GM23248 (cell line): ENCODE data around the gene EXOSC6. TPM values are rescaled to one million over a fixed set of nuclear protein-coding genes. Genes with fewer than 3 reads are reported as not detected.
A peak's percentile ranks its signal among the peaks of the same experiment; 100 is the strongest.
"Not testable (repeated sequence)": the region's sequence is repeated elsewhere in the genome, so short reads cannot be mapped to it uniquely, and the experiment has no call there.

ENCODE experiments used
- DNase-seq: peaks from one replicate; pipeline ENCODE4 v3.0.0-alpha.2; 2015
- H2AFZ ChIP-seq: fragments of 200-600 bp; sonication (generic); 2 replicates; pipeline ENCODE4 v1.6.1; 2016; ENCODE audit warnings: antibody characterized with exemption
- H3F3A ChIP-seq: fragments of 200-600 bp; sonication (generic); 2 replicates; pipeline ENCODE4 v1.6.1; 2016; ENCODE audit warnings: mild to moderate bottlenecking, antibody characterized with exemption, mixed run types; ENCODE audit not compliant: insufficient read depth
- H3K27ac ChIP-seq: fragments of 200-600 bp; sonication (generic); 2 replicates; pipeline ENCODE4 v1.5.1; 2016; ENCODE audit warnings: mild to moderate bottlenecking
- H3K27me3 ChIP-seq: fragments of 200-600 bp; sonication (generic); replicated peaks from 2 replicates; pipeline ENCODE4 v1.6.1; 2016; ENCODE audit warnings: mild to moderate bottlenecking; ENCODE audit not compliant: insufficient read depth
- H3K36me3 ChIP-seq: fragments of 200-600 bp; sonication (generic); 2 replicates; pipeline ENCODE4 v1.6.1; 2016; ENCODE audit warnings: low read depth, mild to moderate bottlenecking
- H3K4me1 ChIP-seq: fragments of 200-600 bp; sonication (generic); 2 replicates; pipeline ENCODE4 v1.6.1; 2016; ENCODE audit warnings: mild to moderate bottlenecking; ENCODE audit not compliant: insufficient read depth
- H3K4me2 ChIP-seq: fragments of 200-600 bp; sonication (generic); one replicate; pipeline ENCODE4 v1.6.1; 2016; ENCODE audit warnings: mild to moderate bottlenecking; ENCODE audit not compliant: unreplicated experiment
- H3K4me3 ChIP-seq: fragments of 200-600 bp; sonication (generic); 2 replicates; pipeline ENCODE4 v1.5.1; 2016; ENCODE audit warnings: mild to moderate bottlenecking
- H3K79me2 ChIP-seq: fragments of 200-600 bp; sonication (generic); 2 replicates; pipeline ENCODE4 v1.6.1; 2016; ENCODE audit warnings: mild to moderate bottlenecking; ENCODE audit not compliant: insufficient read depth
- H3K9ac ChIP-seq: fragments of 200-600 bp; sonication (generic); 2 replicates; pipeline ENCODE4 v1.6.1; 2016; ENCODE audit warnings: mild to moderate bottlenecking
- H3K9me2 ChIP-seq: fragments of 200-600 bp; sonication (generic); 2 replicates; pipeline ENCODE4 v1.6.1; 2016; ENCODE audit warnings: mixed run types, mild to moderate bottlenecking, moderate library complexity; ENCODE audit not compliant: insufficient read depth
- H3K9me3 ChIP-seq: fragments of 200-600 bp; sonication (generic); one replicate; pipeline ENCODE4 v1.6.1; 2017; ENCODE audit warnings: low read depth
- H4K20me1 ChIP-seq: fragments of 200-600 bp; sonication (generic); 2 replicates; pipeline ENCODE4 v1.6.0; 2016; ENCODE audit not compliant: insufficient read depth
- WGBS, 2 experiments: methylation state at CpG; one replicate each; pipeline ENCODE4 v1.1.6; 2015 to 2017; ENCODE audit warnings: low lambda C conversion rate in 2 of 2, low coverage in 1 of 2; ENCODE audit errors: missing lambda C conversion rate in 2 of 2; 5-methylcytosine and 5-hydroxymethylcytosine counted together
- in situ Hi-C: fragments of 300-500 bp; cut with MboI; formaldehyde crosslinking; loops from 2 replicates; pipeline ENCODE4 v1.15.0; 2020
- polyA plus RNA-seq: library from polyadenylated mRNA; unstranded; fragments of >200 nt; fragmentation: Nextera tagmentation; extraction: Ambion mirVana; gene quantifications from 2 replicates; pipeline ENCODE4 v1.2.1, GENCODE V29; 2016
- total RNA-seq: library from RNA; depleted of rRNA; stranded (reverse); fragments of >200 nt; shearing (Covaris generic); gene quantifications from 2 replicates; pipeline ENCODE4 v1.2.3, GENCODE V29; 2014

Gene EXOSC6
- total and polyA plus RNA-seq, 2 experiments from 2014 or later, result 25.3 to 33.6 TPM

DNA sequence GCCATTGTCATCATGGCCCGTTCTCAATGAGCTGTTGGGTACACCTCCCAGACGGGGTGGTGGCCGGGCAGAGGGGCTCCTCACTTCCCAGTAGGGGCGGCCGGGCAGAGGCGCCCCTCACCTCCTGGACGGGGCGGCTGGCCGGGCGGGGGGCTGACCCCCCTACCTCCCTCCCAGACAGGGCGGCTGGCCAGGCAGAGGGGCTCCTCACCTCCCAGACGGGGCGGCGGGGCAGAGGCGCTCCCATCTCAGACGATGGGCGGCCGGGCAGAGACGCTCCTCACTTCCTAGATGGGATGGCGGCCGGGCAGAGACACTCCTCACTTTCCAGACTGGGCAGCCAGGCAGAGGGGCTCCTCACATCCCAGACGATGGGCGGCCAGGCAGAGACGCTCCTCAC is 27.1 kb downstream of the EXOSC6 start:
- H3K27me3 ChIP-seq, H2AFZ ChIP-seq, H3K4me3 ChIP-seq, in situ Hi-C loops, H3K9me3 ChIP-seq, H3K27ac ChIP-seq, DNase-seq, H3K9ac ChIP-seq, H3K4me1 ChIP-seq, H3K9me2 ChIP-seq, H3K4me2 ChIP-seq, H3K79me2 ChIP-seq, H4K20me1 ChIP-seq, H3F3A ChIP-seq: not testable (repeated sequence)
- H3K36me3 ChIP-seq, result peaks cover 36% of the 10 kb centered on the region
- 97% methylated on average over 20 of the region's 24 CpGs; no CpG with 5 or more reads in 1 of the 2 experiments for WGBS, 2 experiments

- H3K9me2 ChIP-seq, H4K20me1 ChIP-seq, H3K79me2 ChIP-seq, H3K27ac ChIP-seq, H2AFZ ChIP-seq, in situ Hi-C loops, H3K9ac ChIP-seq, H3K4me3 ChIP-seq, H3K9me3 ChIP-seq, H3K4me2 ChIP-seq, H3K27me3 ChIP-seq, DNase-seq, H3K4me1 ChIP-seq, H3F3A ChIP-seq: not testable (repeated sequence)
- H3K36me3 ChIP-seq, result peaks cover 36% of the 10 kb centered on the region
- WGBS, 2 experiments, result 75 to 100% methylated on average over 1 of the region's 3 CpGs
Measured at GRCh38 chr16:70223971-70224513, 27.7 kb downstream of the EXOSC6 start.

GRCh38 chr16:70223216-70223615 is 28.5 kb downstream of the EXOSC6 start:
- H3K4me1 ChIP-seq, H3K9me2 ChIP-seq, DNase-seq, H2AFZ ChIP-seq, H3K4me2 ChIP-seq, H3K9me3 ChIP-seq, H3F3A ChIP-seq, H4K20me1 ChIP-seq, H3K79me2 ChIP-seq, in situ Hi-C loops, H3K27ac ChIP-seq, H3K4me3 ChIP-seq, H3K27me3 ChIP-seq, H3K9ac ChIP-seq: not testable (repeated sequence)
- peaks cover 32% of the 10 kb centered on the region for H3K36me3 ChIP-seq
- 86% methylated on average over 1 of the region's 2 CpGs; no CpG with 5 or more reads in 1 of the 2 experiments for WGBS, 2 experiments

DNA sequence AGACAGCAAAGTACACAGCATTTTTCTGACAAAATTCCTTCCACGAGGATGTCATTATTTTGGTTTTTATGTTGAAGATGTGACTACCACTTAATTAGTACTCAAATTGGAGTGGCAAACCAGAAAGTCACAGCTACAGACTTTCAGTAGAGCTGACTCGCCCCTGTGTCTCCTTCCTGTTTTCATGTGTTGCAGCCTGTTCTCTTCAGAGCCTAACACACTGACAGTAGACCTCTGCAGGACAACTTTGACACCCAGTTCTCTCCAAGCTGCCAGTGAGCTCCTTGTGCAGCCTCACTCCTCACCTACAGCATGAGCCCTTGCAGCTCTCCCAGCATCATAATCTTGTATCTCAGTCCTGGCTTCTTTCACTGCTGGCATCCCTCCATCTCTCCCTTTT is 29.2 kb downstream of the EXOSC6 start:
- H2AFZ ChIP-seq, H3K27ac ChIP-seq, H3K4me1 ChIP-seq, H3K27me3 ChIP-seq, H3K9me3 ChIP-seq, H4K20me1 ChIP-seq, in situ Hi-C loops, H3K4me3 ChIP-seq, H3K9me2 ChIP-seq, H3F3A ChIP-seq, H3K9ac ChIP-seq, H3K79me2 ChIP-seq, H3K4me2 ChIP-seq: not testable (repeated sequence)
- 44 to 53% methylated on average over 2 of the region's 2 CpGs for WGBS, 2 experiments
- DNase-seq, result peak; percentile 24
- H3K36me3 ChIP-seq, result peaks cover 25% of the 10 kb centered on the region

GRCh38 chr16:70218586-70218985 is 33.2 kb downstream of the EXOSC6 start:
- H3K4me1 ChIP-seq, H3K27ac ChIP-seq, H3K9me3 ChIP-seq, in situ Hi-C loops, H3K9me2 ChIP-seq, H3K79me2 ChIP-seq, H3K27me3 ChIP-seq, DNase-seq, H3K4me3 ChIP-seq, H3K9ac ChIP-seq, H3K4me2 ChIP-seq, H3F3A ChIP-seq, H2AFZ ChIP-seq, H4K20me1 ChIP-seq: not testable (repeated sequence)
- 78 to 82% methylated on average over 2 of the region's 2 CpGs for WGBS, 2 experiments
- H3K36me3 ChIP-seq, result peaks cover 18% of the 10 kb centered on the region; the same call in 1 of the 2 replicates

DNA sequence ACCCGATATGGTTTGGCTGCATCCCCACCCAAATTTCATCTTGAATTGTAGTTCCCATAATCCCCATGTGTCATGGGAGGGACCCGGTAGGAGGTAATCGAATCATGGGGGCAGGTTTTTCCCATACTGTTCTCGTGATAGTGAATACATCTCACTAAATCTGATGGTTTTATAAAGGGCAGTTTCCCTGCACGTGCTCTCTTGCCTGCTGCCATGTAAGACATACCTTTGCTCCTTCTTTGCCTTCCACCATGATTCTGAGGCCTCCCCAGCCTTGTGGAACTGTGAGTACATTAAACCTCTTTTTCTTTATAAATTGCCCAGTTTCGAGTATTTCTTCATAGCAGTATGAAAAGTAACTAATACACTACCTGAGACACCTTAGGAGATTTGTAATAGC is 45.4 kb downstream of the EXOSC6 start:
- H3K4me3 ChIP-seq, H3K9me3 ChIP-seq, H3F3A ChIP-seq, H3K4me1 ChIP-seq, H3K27me3 ChIP-seq, in situ Hi-C loops, H3K9me2 ChIP-seq, H3K79me2 ChIP-seq, H3K27ac ChIP-seq, H3K36me3 ChIP-seq, H4K20me1 ChIP-seq, H3K4me2 ChIP-seq, H3K9ac ChIP-seq, H2AFZ ChIP-seq, DNase-seq: not testable (repeated sequence)
- 90 to 93% methylated on average over 4 to 6 of the region's 6 CpGs for WGBS, 2 experiments

DNA sequence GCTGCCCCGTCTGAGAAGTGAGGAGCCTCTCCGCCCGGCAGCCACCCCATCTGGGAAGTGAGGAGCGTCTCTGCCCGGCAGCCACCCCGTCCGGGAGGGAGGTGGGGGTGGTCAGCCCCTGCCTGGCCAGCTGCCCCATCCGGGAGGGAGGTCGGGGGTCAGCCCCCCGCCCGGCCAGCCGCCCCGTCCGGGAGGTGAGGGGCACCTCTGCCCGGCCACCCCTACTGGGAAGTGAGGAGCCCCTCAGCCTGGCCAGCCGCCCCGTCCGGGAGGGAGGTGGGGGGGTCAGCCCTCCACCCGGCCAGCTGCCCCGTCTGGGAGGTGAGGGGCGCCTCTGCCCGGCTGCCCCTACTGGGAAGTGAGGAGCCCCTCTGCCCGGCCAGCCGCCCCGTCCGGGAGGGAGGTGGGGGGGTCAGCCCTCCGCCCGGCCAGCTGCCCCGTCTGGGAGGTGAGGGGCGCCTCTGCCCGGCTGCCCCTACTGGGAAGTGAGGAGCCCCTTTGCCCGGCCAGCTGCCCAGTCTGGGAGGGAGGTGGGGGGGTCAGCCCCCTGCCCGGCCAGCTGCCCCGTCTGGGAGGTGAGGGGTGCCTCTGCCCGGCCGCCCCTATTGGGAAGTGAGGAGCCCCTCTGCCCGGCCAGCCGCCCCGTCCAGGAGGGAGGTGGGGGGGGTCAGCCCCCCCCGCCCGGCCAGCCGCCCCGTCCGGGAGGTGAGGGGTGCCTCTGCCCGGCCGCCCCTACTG is 46.9 kb downstream of the EXOSC6 start:
- H3K9ac ChIP-seq, H3K27me3 ChIP-seq, H3K9me2 ChIP-seq, DNase-seq, H3K27ac ChIP-seq, H3K4me1 ChIP-seq, H3K36me3 ChIP-seq, H3F3A ChIP-seq, H4K20me1 ChIP-seq, H2AFZ ChIP-seq, H3K4me3 ChIP-seq, in situ Hi-C loops, H3K4me2 ChIP-seq, H3K9me3 ChIP-seq, H3K79me2 ChIP-seq: not testable (repeated sequence)
- 90% methylated on average over 21 of the region's 46 CpGs; no CpG with 5 or more reads in 1 of the 2 experiments for WGBS, 2 experiments
